ENCODE results near the gene CKAP5. TPM values are rescaled to one million over a fixed set of nuclear protein-coding genes. Genes with fewer than 3 reads are reported as not detected.
A peak's percentile ranks its signal among the peaks of the same experiment; 100 is the strongest.
"Not testable (repeated sequence)": the region's sequence is repeated elsewhere in the genome, so short reads cannot be mapped to it uniquely, and the experiment has no call there.

Gene CKAP5
- polyA plus RNA-seq, 4 donors: 6.2 to 46.6 (median 17.8) TPM

DNA sequence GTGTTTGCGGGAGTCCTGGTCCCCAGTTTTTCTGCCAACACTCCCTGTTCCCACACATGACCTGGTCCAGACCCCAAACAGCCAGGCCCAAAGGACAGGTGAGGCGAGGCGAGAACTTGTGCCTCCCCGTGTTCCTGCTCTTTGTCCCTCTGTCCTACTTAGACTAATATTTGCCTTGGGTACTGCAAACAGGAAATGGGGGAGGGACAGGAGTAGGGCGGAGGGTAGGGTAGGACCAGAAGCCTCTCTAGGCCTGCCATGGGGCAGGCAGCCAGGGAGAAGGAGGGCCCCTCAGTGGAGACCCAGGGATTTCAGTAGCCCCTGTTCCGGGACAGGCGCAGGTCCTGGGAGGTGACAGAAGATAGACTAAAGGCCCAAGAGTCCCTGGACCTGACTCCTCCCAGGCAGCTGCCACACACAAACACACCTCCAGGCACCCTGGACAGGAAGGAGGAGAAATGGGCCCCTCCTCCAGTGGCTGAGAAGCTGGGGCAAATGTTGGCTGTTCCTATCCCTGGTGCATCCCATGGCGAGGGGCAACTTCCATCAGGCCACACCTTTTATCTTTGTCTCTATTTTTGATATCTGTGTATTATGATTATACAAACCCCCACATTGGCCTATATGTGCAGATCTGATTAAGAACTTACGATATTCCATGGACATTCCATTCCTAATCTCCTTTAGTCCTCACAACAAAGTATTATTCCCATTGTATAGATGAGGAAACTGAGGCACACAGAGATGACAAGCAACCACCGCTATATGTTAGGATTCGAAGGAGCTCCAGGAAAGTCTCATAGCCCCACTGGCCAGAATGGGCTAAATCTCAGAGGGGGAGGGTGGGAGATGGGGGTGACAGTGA is 127.7 kb downstream of the CKAP5 start:
- FAIRE-seq (no peak), DNase-seq (peak; percentile 56 to 66)
- Histone ChIP-seq H3K27me3 (ENCODE audit: control insufficient read depth in 3 of 3, insufficient read depth in 3 of 3, low read length in 3 of 3) (no peaks in the 10 kb centered on the region), H3K27ac (ENCODE audit: low read depth in 1 of 3, low read length in 2 of 3) (peak overlapping the region in 1 of 3 donors; percentile 34), H3K4me1 (ENCODE audit: control insufficient read depth in 3 of 3, insufficient read depth in 2 of 3, low read depth in 1 of 3, low read length in 2 of 3) (peaks cover 0 to 10% (median 0%) of the 10 kb centered on the region in 3 donors), H3K9me3 (ENCODE audit: control insufficient read depth in 2 of 2, insufficient read depth in 1 of 2, low read depth in 1 of 2, low read length in 1 of 2) (no peaks in the 10 kb centered on the region), H3K4me3 (ENCODE audit: low read depth in 1 of 3, low read length in 3 of 3) (no peak overlapping the region), H3K36me3 (ENCODE audit: control insufficient read depth in 3 of 3, insufficient read depth in 2 of 3, low read depth in 1 of 3, low read length in 3 of 3) (no peaks in the 10 kb centered on the region)
- WGBS, 3 donors: 64 to 75% (median 74%) methylated on average over 10 to 11 of the region's 11 CpGs

DNA sequence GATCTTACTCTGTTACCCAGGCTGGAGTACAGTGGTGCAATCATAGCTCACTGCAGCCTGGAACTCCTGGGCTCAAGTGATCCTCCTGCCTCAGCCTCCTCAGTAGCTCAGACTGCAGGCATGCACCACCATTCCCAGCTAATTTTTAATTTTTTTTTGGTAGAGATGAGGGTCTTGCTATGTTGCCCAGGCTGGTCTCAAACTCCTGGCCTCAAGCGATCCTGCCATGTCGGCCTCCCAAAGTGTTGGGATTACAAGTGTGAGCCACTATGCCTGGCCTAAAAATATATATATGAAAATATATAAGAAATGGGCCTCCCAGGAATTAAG is 128.3 kb downstream of the CKAP5 start:
- not testable (repeated sequence) for H3K9me3 ChIP-seq (ENCODE audit: control insufficient read depth in 2 of 2, insufficient read depth in 1 of 2, low read depth in 1 of 2, low read length in 1 of 2); FAIRE-seq; H3K36me3 ChIP-seq (ENCODE audit: control insufficient read depth in 3 of 3, insufficient read depth in 2 of 3, low read depth in 1 of 3, low read length in 3 of 3); DNase-seq; H3K4me1 ChIP-seq (ENCODE audit: control insufficient read depth in 3 of 3, insufficient read depth in 2 of 3, low read depth in 1 of 3, low read length in 2 of 3); H3K4me3 ChIP-seq (ENCODE audit: low read depth in 1 of 3, low read length in 3 of 3); H3K27me3 ChIP-seq (ENCODE audit: control insufficient read depth in 3 of 3, insufficient read depth in 3 of 3, low read length in 3 of 3)
- peak overlapping the region in 1 of 3 donors; percentile 34 for H3K27ac ChIP-seq (ENCODE audit: low read depth in 1 of 3, low read length in 2 of 3)
- 93 to 100% (median 97%) methylated on average over 2 of the region's 2 CpGs for WGBS, 3 donors

DNA sequence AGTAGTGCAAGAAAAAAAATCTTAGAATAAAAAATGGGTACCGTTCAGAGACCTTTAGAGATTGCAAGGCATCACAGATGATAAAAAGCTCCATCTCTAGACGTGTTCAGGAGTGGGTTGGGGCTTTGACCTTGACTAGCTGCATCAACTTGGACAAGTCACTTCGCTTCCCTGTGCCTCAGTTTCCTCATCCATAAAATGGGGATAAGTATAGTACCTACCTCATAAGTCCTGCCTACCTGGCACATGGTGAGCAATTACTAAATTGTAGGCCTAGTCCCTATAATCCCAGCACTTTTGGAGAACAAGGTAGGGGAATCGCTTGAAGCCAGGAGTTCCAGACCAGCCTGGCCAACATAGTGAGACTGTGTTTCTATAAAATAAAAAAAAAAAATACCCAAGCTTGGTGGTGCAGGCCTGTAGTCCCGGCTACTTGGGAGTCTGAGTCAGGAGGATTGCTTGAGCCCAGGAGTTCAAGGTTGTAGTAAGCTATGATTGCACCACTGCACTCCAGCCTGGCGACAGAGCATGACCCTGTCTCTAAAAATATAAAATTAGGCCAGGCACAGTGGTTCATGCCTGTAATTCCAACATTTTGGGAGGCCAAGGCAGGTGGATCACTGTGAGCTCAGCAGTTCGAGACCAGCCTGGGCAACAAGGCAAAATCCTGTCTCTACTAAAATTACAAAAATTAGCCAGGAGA is 133.1 kb downstream of the CKAP5 start:
- H3K27me3 ChIP-seq (ENCODE audit: control insufficient read depth in 3 of 3, insufficient read depth in 3 of 3, low read length in 3 of 3): no peaks in the 10 kb centered on the region
- no peak overlapping the region for H3K4me3 ChIP-seq (ENCODE audit: low read depth in 1 of 3, low read length in 3 of 3)
- FAIRE-seq (no peak), DNase-seq (no peak)
- H3K4me1 ChIP-seq (ENCODE audit: control insufficient read depth in 3 of 3, insufficient read depth in 2 of 3, low read depth in 1 of 3, low read length in 2 of 3): peaks cover 0 to 4% (median 0%) of the 10 kb centered on the region in 3 donors
- H3K27ac ChIP-seq (ENCODE audit: low read depth in 1 of 3, low read length in 2 of 3): no peak overlapping the region
- peaks cover 0 to 6% (median 0%) of the 10 kb centered on the region in 3 donors for H3K36me3 ChIP-seq (ENCODE audit: control insufficient read depth in 3 of 3, insufficient read depth in 2 of 3, low read depth in 1 of 3, low read length in 3 of 3)
- 92 to 94% (median 94%) methylated on average over 7 of the region's 7 CpGs for WGBS, 3 donors
- H3K9me3 ChIP-seq (ENCODE audit: control insufficient read depth in 2 of 2, insufficient read depth in 1 of 2, low read depth in 1 of 2, low read length in 1 of 2): no peaks in the 10 kb centered on the region

DNA sequence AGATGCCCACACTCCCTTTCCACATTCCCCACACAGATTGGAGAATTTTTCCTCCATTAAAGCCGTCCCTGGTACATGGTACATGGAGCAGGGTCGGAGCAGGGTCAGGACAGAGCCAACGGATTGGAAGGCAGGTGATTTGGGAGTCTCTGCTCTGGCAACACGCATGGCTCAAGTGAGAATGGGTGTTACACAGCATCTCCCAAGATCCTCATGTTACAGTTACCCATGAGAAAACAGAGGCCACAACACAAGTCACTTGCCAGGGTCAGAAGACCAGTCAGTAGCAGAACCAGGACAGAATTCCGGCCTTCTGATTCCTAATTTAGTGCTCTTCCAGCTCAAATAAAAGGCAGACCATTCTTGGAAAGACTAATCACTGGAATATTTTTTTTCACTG is 134.8 kb downstream of the CKAP5 start:
- WGBS, 3 donors: 83 to 91% (median 86%) methylated on average over 5 of the region's 5 CpGs
- no peak for DNase-seq
- Histone ChIP-seq H3K9me3 (ENCODE audit: control insufficient read depth in 2 of 2, insufficient read depth in 1 of 2, low read depth in 1 of 2, low read length in 1 of 2) (no peaks in the 10 kb centered on the region), H3K4me1 (ENCODE audit: control insufficient read depth in 3 of 3, insufficient read depth in 2 of 3, low read depth in 1 of 3, low read length in 2 of 3) (no peaks in the 10 kb centered on the region), H3K36me3 (ENCODE audit: control insufficient read depth in 3 of 3, insufficient read depth in 2 of 3, low read depth in 1 of 3, low read length in 3 of 3) (peaks cover 0 to 23% (median 0%) of the 10 kb centered on the region in 3 donors), H3K27me3 (ENCODE audit: control insufficient read depth in 3 of 3, insufficient read depth in 3 of 3, low read length in 3 of 3) (no peaks in the 10 kb centered on the region), H3K4me3 (ENCODE audit: low read depth in 1 of 3, low read length in 3 of 3) (no peak overlapping the region), H3K27ac (ENCODE audit: low read depth in 1 of 3, low read length in 2 of 3) (peak overlapping the region in 1 of 3 donors; percentile 55)
- FAIRE-seq: no peak

DNA sequence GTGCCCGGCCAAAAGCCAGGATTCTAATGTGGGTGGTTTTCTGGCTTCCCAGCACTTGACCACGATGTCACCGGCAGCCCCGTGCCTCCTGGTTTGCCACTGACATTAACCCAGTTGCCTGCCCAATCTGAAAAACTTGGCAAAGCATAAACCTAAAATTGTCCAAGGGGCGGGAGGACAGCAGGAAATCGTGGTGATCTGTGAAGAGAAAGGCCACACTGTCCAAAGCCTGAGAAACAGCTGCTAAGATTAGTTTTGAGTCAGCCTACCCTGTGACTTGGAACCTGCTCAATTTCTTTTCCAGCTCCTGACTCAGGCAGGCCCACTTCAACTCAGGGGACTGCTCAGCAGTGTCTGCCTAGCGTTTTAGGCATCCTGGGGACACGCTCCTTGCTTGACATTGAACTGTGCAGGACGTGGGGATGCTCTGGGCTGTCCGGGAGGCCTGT is 135.2 kb downstream of the CKAP5 start:
- no peaks in the 10 kb centered on the region for H3K4me1 ChIP-seq (ENCODE audit: control insufficient read depth in 3 of 3, insufficient read depth in 2 of 3, low read depth in 1 of 3, low read length in 2 of 3)
- no peak for DNase-seq
- peak overlapping the region in 1 of 3 donors; percentile 55 for H3K27ac ChIP-seq (ENCODE audit: low read depth in 1 of 3, low read length in 2 of 3)
- no peaks in the 10 kb centered on the region for H3K9me3 ChIP-seq (ENCODE audit: control insufficient read depth in 2 of 2, insufficient read depth in 1 of 2, low read depth in 1 of 2, low read length in 1 of 2)
- no peak for FAIRE-seq
- H3K36me3 ChIP-seq (ENCODE audit: control insufficient read depth in 3 of 3, insufficient read depth in 2 of 3, low read depth in 1 of 3, low read length in 3 of 3): peaks cover 2 to 27% (median 2%) of the 10 kb centered on the region in 3 donors
- no peaks in the 10 kb centered on the region for H3K27me3 ChIP-seq (ENCODE audit: control insufficient read depth in 3 of 3, insufficient read depth in 3 of 3, low read length in 3 of 3)
- no peak overlapping the region for H3K4me3 ChIP-seq (ENCODE audit: low read depth in 1 of 3, low read length in 3 of 3)
- WGBS, 3 donors: 68 to 78% (median 75%) methylated on average over 10 of the region's 10 CpGs

DNA sequence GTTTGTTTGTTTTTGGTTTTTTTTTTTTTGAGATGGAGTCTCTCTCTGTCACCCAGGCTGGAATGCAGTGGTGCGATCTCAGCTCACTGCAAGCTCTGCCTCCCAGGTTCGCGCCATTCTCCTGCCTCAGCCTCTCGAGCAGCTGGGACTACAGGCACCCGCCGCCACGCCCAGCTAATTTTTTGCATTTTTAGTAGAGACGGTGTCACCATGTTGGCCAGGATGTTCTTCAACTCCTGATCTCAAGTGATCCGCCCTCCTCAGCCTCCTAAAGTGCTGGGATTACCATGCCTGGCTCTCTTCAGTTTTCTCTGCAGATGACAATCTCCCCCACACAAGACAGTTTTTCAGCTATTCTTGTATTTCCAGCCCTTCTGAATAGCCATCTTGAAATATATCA is 136.7 kb downstream of the CKAP5 start:
- not testable (repeated sequence) for H3K4me1 ChIP-seq (ENCODE audit: control insufficient read depth in 3 of 3, insufficient read depth in 2 of 3, low read depth in 1 of 3, low read length in 2 of 3); H3K27me3 ChIP-seq (ENCODE audit: control insufficient read depth in 3 of 3, insufficient read depth in 3 of 3, low read length in 3 of 3); H3K9me3 ChIP-seq (ENCODE audit: control insufficient read depth in 2 of 2, insufficient read depth in 1 of 2, low read depth in 1 of 2, low read length in 1 of 2); FAIRE-seq; H3K27ac ChIP-seq (ENCODE audit: low read depth in 1 of 3, low read length in 2 of 3); DNase-seq; H3K4me3 ChIP-seq (ENCODE audit: low read depth in 1 of 3, low read length in 3 of 3)
- peaks cover 14 to 42% (median 16%) of the 10 kb centered on the region in 3 donors for H3K36me3 ChIP-seq (ENCODE audit: control insufficient read depth in 3 of 3, insufficient read depth in 2 of 3, low read depth in 1 of 3, low read length in 3 of 3)
- WGBS, 3 donors: 87 to 91% (median 91%) methylated on average over 8 to 9 of the region's 9 CpGs

DNA sequence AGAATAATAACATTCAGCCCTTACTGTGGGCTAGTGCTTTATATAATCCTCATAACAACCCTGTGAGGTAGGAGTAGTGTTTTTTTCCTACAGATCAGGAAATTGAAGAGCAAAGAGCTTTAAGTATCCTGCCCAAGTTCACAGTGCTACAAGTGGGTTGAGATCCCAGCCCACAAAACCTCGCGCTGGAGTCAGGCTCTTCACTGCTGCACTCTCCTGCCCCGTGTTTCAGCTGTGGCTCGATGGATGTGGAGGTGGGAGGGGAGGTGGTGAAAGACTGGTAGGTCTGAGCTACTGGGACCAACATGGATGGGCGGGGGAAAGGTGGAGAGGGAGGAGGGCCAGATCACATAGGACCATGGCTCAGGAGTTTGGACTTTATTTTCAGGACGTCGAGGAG is 139.2 kb downstream of the CKAP5 start:
- 84 to 88% (median 87%) methylated on average over 7 of the region's 7 CpGs for WGBS, 3 donors
- Histone ChIP-seq H3K27ac (ENCODE audit: low read depth in 1 of 3, low read length in 2 of 3) (no peak overlapping the region), H3K4me3 (ENCODE audit: low read depth in 1 of 3, low read length in 3 of 3) (no peak overlapping the region), H3K9me3 (ENCODE audit: control insufficient read depth in 2 of 2, insufficient read depth in 1 of 2, low read depth in 1 of 2, low read length in 1 of 2) (no peaks in the 10 kb centered on the region), H3K4me1 (ENCODE audit: control insufficient read depth in 3 of 3, insufficient read depth in 2 of 3, low read depth in 1 of 3, low read length in 2 of 3) (peaks cover 0 to 7% (median 0%) of the 10 kb centered on the region in 3 donors), H3K27me3 (ENCODE audit: control insufficient read depth in 3 of 3, insufficient read depth in 3 of 3, low read length in 3 of 3) (no peaks in the 10 kb centered on the region), H3K36me3 (ENCODE audit: control insufficient read depth in 3 of 3, insufficient read depth in 2 of 3, low read depth in 1 of 3, low read length in 3 of 3) (peaks cover 14 to 61% (median 16%) of the 10 kb centered on the region in 3 donors)
- FAIRE-seq (no peak), DNase-seq (no peak)

DNA sequence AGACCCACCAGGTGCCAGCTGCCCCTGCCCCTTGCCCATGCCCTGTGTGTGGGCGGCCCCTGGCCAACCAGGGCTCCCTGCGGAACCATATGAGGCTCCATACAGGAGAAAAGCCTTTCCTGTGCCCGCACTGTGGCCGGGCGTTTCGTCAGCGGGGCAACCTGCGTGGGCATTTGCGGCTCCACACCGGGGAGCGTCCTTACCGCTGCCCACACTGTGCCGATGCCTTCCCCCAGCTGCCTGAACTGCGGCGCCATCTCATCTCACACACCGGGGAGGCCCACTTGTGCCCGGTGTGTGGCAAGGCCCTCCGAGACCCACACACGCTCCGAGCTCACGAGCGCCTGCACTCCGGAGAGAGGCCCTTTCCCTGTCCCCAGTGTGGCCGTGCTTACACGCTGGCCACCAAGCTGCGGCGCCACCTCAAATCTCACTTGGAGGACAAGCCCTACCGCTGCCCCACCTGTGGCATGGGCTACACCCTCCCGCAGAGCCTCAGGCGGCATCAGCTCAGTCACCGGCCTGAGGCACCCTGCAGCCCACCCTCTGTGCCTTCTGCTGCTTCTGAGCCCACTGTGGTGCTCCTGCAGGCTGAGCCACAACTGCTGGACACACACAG is 140.9 kb downstream of the CKAP5 start:
- FAIRE-seq (no peak), DNase-seq (no peak)
- no peaks in the 10 kb centered on the region for H3K27me3 ChIP-seq (ENCODE audit: control insufficient read depth in 3 of 3, insufficient read depth in 3 of 3, low read length in 3 of 3)
- peaks cover 14 to 60% (median 16%) of the 10 kb centered on the region in 3 donors for H3K36me3 ChIP-seq (ENCODE audit: control insufficient read depth in 3 of 3, insufficient read depth in 2 of 3, low read depth in 1 of 3, low read length in 3 of 3)
- peaks cover 0 to 10% (median 0%) of the 10 kb centered on the region in 3 donors for H3K4me1 ChIP-seq (ENCODE audit: control insufficient read depth in 3 of 3, insufficient read depth in 2 of 3, low read depth in 1 of 3, low read length in 2 of 3)
- 96 to 98% (median 97%) methylated on average over 25 to 31 of the region's 31 CpGs for WGBS, 3 donors
- H3K4me3 ChIP-seq (ENCODE audit: low read depth in 1 of 3, low read length in 3 of 3): no peak overlapping the region
- no peak overlapping the region for H3K27ac ChIP-seq (ENCODE audit: low read depth in 1 of 3, low read length in 2 of 3)
- no peaks in the 10 kb centered on the region for H3K9me3 ChIP-seq (ENCODE audit: control insufficient read depth in 2 of 2, insufficient read depth in 1 of 2, low read depth in 1 of 2, low read length in 1 of 2)

All from small intestine (tissue), 7 donors.